Right forelimb (tissue), 1 donor: ENCODE measurements around the gene LINGO3.
"Not testable (repeated sequence)": the region's sequence is repeated elsewhere in the genome, so short reads cannot be mapped to it uniquely, and the experiment has no call there.

Experiments
- DNase-seq: peaks from one replicate; pipeline ENCODE4 v3.0.0-alpha.2; 2018

LINGO3 gene

GRCh38 chr19:2303211-2303798, 4.6 kb downstream of the LINGO3 start:
- DNase-seq: no peak

GRCh38 chr19:2302319-2303210, 5.4 kb downstream of the LINGO3 start:
- peak; percentile 69 for DNase-seq

GRCh38 chr19:2300533-2300932, 7.4 kb downstream of the LINGO3 start:
- no peak for DNase-seq

- DNase-seq: no peak
These were observed 11.8 kb downstream of the LINGO3 start for GRCh38 chr19:2296141-2296540.

GRCh38 chr19:2294687-2295335, 13.1 kb downstream of the LINGO3 start:
- DNase-seq: no peak

GRCh38 chr19:2291185-2291751, 16.7 kb downstream of the LINGO3 start:
- DNase-seq: peak; percentile 47

- DNase-seq: peak; percentile 46
These were observed 17.3 kb downstream of the LINGO3 start for GRCh38 chr19:2290441-2291184.

GRCh38 chr19:2289714-2290435, 18.1 kb downstream of the LINGO3 start:
- peak; percentile 45 for DNase-seq

- peak; percentile 31 for DNase-seq
These were observed 18.9 kb downstream of the LINGO3 start for GRCh38 chr19:2288818-2289713.

GRCh38 chr19:2288338-2288817, 19.6 kb downstream of the LINGO3 start:
- no peak for DNase-seq

- no peak for DNase-seq
These were observed 20.2 kb downstream of the LINGO3 start for GRCh38 chr19:2287585-2288337.

GRCh38 chr19:2286402-2287140, 21.4 kb downstream of the LINGO3 start:
- DNase-seq: peak; percentile 33

GRCh38 chr19:2283835-2284507, 24.0 kb downstream of the LINGO3 start:
- DNase-seq: no peak

GRCh38 chr19:2282862-2283237, 25.1 kb downstream of the LINGO3 start:
- no peak for DNase-seq

GRCh38 chr19:2282062-2282861, 25.7 kb downstream of the LINGO3 start, which contains the start of gene PEAK3:
Gene PEAK3 (minus strand): TSS chr19:2282175. CDS start chr19:2280931, 1,244 bp downstream.
- DNase-seq: peak; percentile 80

GRCh38 chr19:2281265-2282061, 26.5 kb downstream of the LINGO3 start:
- DNase-seq: not testable (repeated sequence)
